Measurements from ENCODE around the gene ARID4B.
A peak's percentile ranks its signal among the peaks of the same experiment; 100 is the strongest.
"Not testable (repeated sequence)": the region's sequence is repeated elsewhere in the genome, so short reads cannot be mapped to it uniquely, and the experiment has no call there.

ARID4B gene

DNA sequence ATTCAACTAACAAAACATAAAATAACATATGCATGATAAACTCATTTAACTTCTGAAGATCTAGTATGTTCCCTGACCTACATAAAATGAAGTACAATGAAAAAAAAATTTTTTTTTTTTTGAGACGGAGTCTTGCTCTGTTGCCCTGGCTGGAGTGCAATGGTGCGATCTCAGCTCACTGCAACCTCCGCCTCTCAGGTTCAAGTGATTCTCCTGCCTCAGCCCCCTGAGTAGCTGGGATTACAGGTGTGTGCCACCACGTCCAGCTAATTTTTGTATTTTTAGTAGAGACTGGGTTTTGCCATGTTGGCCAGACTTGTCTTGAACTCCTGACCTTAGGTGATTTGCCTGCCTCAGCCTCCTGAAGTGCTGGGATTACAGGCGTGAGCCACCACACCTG lies 125.5 kb downstream of the ARID4B start:
- not testable (repeated sequence) for H3K36me3 ChIP-seq (ENCODE audit: control insufficient read depth, insufficient read depth, low read length); H3K4me3 ChIP-seq (ENCODE audit: low read length); H3K9me3 ChIP-seq (ENCODE audit: control insufficient read depth, low read length); H3K27me3 ChIP-seq (ENCODE audit: control insufficient read depth, insufficient read depth, low read length); H3K9ac ChIP-seq (ENCODE audit: low read length); H3K4me1 ChIP-seq (ENCODE audit: control insufficient read depth, insufficient read depth, low read length)

GRCh38 chr1:235199441-235199840 lies 128.5 kb downstream of the ARID4B start:
- H3K4me3 ChIP-seq (ENCODE audit: low read length): no peak overlapping the region
- H3K4me1 ChIP-seq (ENCODE audit: control insufficient read depth, insufficient read depth, low read length): no peaks in the 10 kb centered on the region
- no peak overlapping the region for H3K9ac ChIP-seq (ENCODE audit: low read length)
- no peaks in the 10 kb centered on the region for H3K9me3 ChIP-seq (ENCODE audit: control insufficient read depth, low read length)
- no peaks in the 10 kb centered on the region for H3K27me3 ChIP-seq (ENCODE audit: control insufficient read depth, insufficient read depth, low read length)
- no peaks in the 10 kb centered on the region for H3K36me3 ChIP-seq (ENCODE audit: control insufficient read depth, insufficient read depth, low read length)

DNA sequence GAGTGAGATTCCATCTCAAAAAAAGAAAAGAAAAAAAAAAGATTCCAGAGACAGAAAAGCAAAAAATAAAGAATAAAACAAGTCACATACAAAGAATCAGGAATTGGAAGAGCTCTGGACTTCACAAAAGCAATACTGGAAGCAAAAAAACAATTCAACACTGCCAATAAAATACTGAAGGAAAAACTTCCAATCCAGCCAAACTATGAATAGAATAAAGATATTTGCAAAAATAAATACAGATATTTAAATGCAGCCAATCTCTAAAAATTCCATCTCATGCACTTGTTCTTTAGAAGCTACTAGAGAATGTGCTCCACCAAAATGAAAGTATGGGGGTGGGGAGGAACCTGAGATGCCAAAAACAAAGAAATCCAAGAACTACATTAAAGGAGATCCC lies 137.5 kb downstream of the ARID4B start:
- Histone ChIP-seq H3K9me3 (ENCODE audit: control insufficient read depth, low read length) (no peaks in the 10 kb centered on the region), H3K9ac (ENCODE audit: low read length) (no peak overlapping the region), H3K36me3 (ENCODE audit: control insufficient read depth, insufficient read depth, low read length) (no peaks in the 10 kb centered on the region), H3K4me1 (ENCODE audit: control insufficient read depth, insufficient read depth, low read length) (no peaks in the 10 kb centered on the region), H3K27me3 (ENCODE audit: control insufficient read depth, insufficient read depth, low read length) (no peaks in the 10 kb centered on the region), H3K4me3 (ENCODE audit: low read length) (no peak overlapping the region)

- Histone ChIP-seq H3K27me3 (ENCODE audit: control insufficient read depth, insufficient read depth, low read length) (no peaks in the 10 kb centered on the region), H3K36me3 (ENCODE audit: control insufficient read depth, insufficient read depth, low read length) (no peaks in the 10 kb centered on the region), H3K4me1 (ENCODE audit: control insufficient read depth, insufficient read depth, low read length) (no peaks in the 10 kb centered on the region), H3K4me3 (ENCODE audit: low read length) (no peak overlapping the region), H3K9me3 (ENCODE audit: control insufficient read depth, low read length) (no peaks in the 10 kb centered on the region), H3K9ac (ENCODE audit: low read length) (no peak overlapping the region)
These were observed 140.7 kb downstream of the ARID4B start for GRCh38 chr1:235187316-235187715.

DNA sequence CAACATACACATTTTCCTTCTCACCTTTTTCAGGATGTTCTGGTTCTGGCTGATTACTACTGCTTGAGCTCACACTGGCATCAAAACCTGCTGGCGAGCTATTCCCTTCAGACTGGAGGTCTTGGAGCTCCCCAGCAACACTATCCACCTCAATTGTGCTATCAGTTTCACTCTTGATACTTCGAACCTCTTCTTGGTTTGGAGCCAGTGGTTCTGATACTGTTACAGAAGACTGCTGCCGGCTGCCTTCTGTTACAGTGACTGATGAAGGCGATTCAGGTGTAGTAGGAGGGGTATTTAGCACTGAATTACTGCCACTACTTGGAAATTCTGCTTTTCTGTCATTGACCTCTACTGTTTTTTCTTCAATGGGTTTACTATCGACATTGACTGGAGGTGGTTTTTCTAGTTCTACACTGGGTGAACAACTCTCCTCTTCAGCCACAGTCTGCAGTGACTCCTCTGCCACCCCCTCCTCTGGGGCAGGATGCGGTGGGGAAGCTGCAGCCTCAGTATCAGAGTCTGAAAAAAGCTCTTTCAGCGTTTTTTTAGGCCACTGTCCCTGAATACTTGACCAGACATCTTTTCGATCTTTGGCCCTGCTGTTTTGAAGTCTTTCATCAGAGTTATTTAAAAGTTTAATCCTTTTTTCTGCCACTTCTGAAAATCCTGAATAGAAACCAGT lies 146.3 kb downstream of the ARID4B start:
- H3K9ac ChIP-seq (ENCODE audit: low read length): no peak overlapping the region
- H3K4me3 ChIP-seq (ENCODE audit: low read length): no peak overlapping the region
- H3K36me3 ChIP-seq (ENCODE audit: control insufficient read depth, insufficient read depth, low read length): no peaks in the 10 kb centered on the region
- no peaks in the 10 kb centered on the region for H3K27me3 ChIP-seq (ENCODE audit: control insufficient read depth, insufficient read depth, low read length)
- no peaks in the 10 kb centered on the region for H3K4me1 ChIP-seq (ENCODE audit: control insufficient read depth, insufficient read depth, low read length)
- H3K9me3 ChIP-seq (ENCODE audit: control insufficient read depth, low read length): no peaks in the 10 kb centered on the region

DNA sequence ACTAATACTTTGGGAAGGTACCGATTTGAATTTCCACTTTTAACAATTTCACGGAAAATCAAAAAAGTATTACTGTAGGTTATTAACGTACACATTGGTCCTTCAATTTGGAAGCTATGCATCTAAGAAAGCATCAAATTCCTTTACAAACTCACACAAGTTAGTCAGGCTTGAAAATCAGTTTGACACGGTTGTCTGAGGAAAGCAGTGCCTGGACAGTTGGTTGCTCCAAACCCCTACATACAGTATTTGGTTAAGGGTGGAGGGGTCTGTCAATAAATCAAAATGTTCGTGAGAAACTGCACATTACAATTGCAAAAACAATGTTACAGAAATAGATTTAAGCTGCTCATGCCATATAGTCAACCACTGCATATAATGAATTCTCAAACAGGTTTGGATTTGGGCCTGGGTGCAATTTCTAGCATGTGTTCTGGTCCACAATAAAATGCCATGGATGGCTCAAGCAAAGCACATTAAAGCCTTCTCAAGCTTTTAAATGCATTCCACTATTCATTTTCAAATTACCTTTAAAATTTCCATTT lies 147.0 kb downstream of the ARID4B start:
- Histone ChIP-seq H3K9ac (ENCODE audit: low read length) (no peak overlapping the region), H3K36me3 (ENCODE audit: control insufficient read depth, insufficient read depth, low read length) (no peaks in the 10 kb centered on the region), H3K27me3 (ENCODE audit: control insufficient read depth, insufficient read depth, low read length) (no peaks in the 10 kb centered on the region), H3K4me3 (ENCODE audit: low read length) (no peak overlapping the region), H3K4me1 (ENCODE audit: control insufficient read depth, insufficient read depth, low read length) (no peaks in the 10 kb centered on the region), H3K9me3 (ENCODE audit: control insufficient read depth, low read length) (no peaks in the 10 kb centered on the region)

DNA sequence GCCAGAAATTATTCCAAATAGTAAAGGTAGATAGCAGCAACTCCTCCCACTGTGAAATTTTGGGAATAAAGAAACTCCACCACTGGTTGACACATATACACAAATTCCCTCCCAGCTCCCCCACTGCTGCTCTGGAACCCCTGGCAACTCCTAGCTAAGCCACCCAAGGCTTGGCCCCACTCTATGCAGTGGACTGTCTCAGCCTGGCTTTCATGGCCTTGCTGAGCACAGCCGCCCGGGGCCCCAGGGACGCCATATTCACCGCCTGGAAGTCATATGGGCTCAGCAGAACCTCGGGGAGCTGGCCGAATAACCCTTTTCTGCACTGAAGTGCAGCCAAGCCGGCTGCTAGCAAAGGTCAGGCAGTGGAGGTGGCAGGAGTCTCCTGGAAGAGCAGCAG lies 151.5 kb downstream of the ARID4B start:
- H3K4me3 ChIP-seq (ENCODE audit: low read length): no peak overlapping the region
- H3K9ac ChIP-seq (ENCODE audit: low read length): no peak overlapping the region
- H3K36me3 ChIP-seq (ENCODE audit: control insufficient read depth, insufficient read depth, low read length): no peaks in the 10 kb centered on the region
- no peaks in the 10 kb centered on the region for H3K27me3 ChIP-seq (ENCODE audit: control insufficient read depth, insufficient read depth, low read length)
- H3K9me3 ChIP-seq (ENCODE audit: control insufficient read depth, low read length): no peaks in the 10 kb centered on the region
- no peaks in the 10 kb centered on the region for H3K4me1 ChIP-seq (ENCODE audit: control insufficient read depth, insufficient read depth, low read length)

DNA sequence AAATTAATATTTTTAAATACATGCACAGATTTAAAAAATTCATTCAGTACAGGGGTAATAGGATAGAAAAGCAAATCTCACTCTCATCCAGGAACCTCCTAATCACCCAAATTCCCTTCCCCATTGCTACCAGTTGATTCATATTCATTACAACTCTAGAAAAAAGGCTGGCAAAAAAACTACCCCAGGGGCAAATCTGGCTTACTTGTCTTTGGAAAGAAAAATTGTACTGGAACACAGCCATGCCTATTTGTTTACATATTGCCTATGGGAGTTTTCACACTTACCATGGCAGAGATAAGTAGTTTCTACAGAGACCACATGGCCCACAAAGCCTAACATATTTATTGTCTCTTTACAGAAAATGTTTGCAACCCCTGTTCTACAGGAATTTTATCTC lies 158.0 kb downstream of the ARID4B start:
- H3K4me1 ChIP-seq (ENCODE audit: control insufficient read depth, insufficient read depth, low read length): no peaks in the 10 kb centered on the region
- no peaks in the 10 kb centered on the region for H3K9me3 ChIP-seq (ENCODE audit: control insufficient read depth, low read length)
- H3K9ac ChIP-seq (ENCODE audit: low read length): no peak overlapping the region
- no peak overlapping the region for H3K4me3 ChIP-seq (ENCODE audit: low read length)
- H3K27me3 ChIP-seq (ENCODE audit: control insufficient read depth, insufficient read depth, low read length): no peaks in the 10 kb centered on the region
- H3K36me3 ChIP-seq (ENCODE audit: control insufficient read depth, insufficient read depth, low read length): no peaks in the 10 kb centered on the region

DNA sequence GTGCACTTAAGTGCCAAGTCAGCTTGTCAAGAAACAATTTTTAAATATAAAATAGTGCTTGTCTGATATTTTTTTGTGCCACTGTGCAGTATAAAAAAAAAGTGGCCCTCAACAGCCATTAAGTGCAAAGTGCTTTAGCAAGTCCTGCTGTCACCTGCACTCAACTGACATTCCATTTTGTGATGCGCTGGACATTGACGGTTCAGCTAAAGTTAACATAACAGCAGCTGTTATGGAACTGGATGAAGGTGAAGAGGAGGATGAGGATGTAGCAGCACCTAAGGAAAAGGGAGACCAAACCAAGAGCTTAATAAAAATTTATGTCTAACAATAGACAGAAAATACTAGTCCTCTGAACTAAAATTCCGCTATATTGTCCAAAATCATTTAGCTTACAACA lies 159.6 kb downstream of the ARID4B start:
- Histone ChIP-seq H3K4me3 (ENCODE audit: low read length) (no peak overlapping the region), H3K36me3 (ENCODE audit: control insufficient read depth, insufficient read depth, low read length) (no peaks in the 10 kb centered on the region), H3K9ac (ENCODE audit: low read length) (no peak overlapping the region), H3K9me3 (ENCODE audit: control insufficient read depth, low read length) (no peaks in the 10 kb centered on the region), H3K4me1 (ENCODE audit: control insufficient read depth, insufficient read depth, low read length) (no peaks in the 10 kb centered on the region), H3K27me3 (ENCODE audit: control insufficient read depth, insufficient read depth, low read length) (no peaks in the 10 kb centered on the region)

DNA sequence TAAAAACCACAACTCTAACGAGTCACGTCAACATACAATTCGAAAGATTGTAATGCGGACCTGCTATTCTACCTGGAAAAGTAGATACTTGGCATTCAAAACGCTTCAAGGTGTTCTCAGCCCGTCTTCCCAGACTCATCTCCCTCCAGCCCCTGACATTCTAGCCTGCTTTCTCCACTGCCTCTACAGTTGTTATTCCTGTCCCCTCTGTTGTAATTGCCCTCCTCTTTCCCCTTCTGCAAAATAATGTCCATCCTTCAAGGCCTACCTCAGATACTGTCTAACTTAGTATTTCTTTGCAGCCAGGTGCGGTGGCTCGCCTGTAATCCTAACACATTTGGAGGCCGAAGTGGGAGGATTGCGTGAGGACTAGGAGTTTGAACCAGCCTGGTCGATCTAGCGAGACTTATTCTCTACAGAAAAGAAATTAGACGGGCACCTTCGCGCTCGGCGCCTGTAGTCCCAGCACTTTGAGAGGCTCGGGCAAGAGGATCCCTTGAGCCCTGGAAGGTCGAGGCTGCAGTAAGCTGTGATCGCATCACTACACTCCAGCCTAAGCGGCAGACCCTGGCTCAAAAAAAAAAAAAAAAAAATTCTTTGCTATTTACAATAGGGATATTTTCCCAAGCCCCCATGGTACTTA lies 166.2 kb downstream of the ARID4B start:
- no peaks in the 10 kb centered on the region for H3K27me3 ChIP-seq (ENCODE audit: control insufficient read depth, insufficient read depth, low read length)
- H3K4me1 ChIP-seq (ENCODE audit: control insufficient read depth, insufficient read depth, low read length): peaks cover 14% of the 10 kb centered on the region
- peak overlapping the region; percentile 94 for H3K9ac ChIP-seq (ENCODE audit: low read length)
- H3K4me3 ChIP-seq (ENCODE audit: low read length): peak overlapping the region; percentile 68
- peaks cover 8% of the 10 kb centered on the region for H3K36me3 ChIP-seq (ENCODE audit: control insufficient read depth, insufficient read depth, low read length)
- H3K9me3 ChIP-seq (ENCODE audit: control insufficient read depth, low read length): no peaks in the 10 kb centered on the region

GRCh38 chr1:235160957-235161684 lies 166.9 kb downstream of the ARID4B start, which contains the start of gene RBM34:
TSS of gene RBM34 (minus strand) at chr1:235161250. CDS start at chr1:235161226, 24 bp downstream.
- peaks cover 16% of the 10 kb centered on the region for H3K4me1 ChIP-seq (ENCODE audit: control insufficient read depth, insufficient read depth, low read length)
- H3K36me3 ChIP-seq (ENCODE audit: control insufficient read depth, insufficient read depth, low read length): peaks cover 8% of the 10 kb centered on the region
- no peaks in the 10 kb centered on the region for H3K27me3 ChIP-seq (ENCODE audit: control insufficient read depth, insufficient read depth, low read length)
- H3K9ac ChIP-seq (ENCODE audit: low read length): peak within 1 kb of the TSS; percentile 94
- H3K4me3 ChIP-seq (ENCODE audit: low read length): peak within 1 kb of the TSS; percentile 68
- H3K9me3 ChIP-seq (ENCODE audit: control insufficient read depth, low read length): no peaks in the 10 kb centered on the region

DNA sequence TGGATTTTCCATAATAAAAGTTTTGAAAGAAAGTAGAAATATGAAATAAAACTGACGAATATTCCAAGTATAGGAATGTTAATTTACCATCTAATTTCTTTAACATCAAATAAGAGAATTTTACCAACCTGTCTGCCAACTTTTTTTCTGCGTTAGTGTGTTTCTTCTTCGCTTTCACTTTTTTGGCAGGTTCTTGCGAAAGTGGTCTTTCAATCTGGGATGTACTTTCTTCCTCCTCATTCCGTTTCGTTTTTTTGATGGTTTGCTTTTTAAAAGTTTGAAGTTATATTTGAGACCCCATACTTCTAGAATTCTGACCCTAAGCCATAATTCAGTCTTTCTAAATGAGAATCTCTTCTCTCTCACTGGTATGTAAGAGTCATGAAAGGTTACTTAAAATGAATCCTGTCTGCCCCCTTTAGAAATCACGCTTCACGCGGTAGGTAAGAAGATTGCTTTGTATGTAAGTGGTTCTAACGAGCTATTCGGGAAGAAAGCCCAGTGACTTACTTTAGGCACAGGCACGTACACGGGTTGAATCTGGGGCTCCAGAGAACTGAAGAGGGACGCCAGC lies 167.5 kb downstream of the ARID4B start:
- Histone ChIP-seq H3K9ac (ENCODE audit: low read length) (peak overlapping the region; percentile 94), H3K4me1 (ENCODE audit: control insufficient read depth, insufficient read depth, low read length) (peaks cover 16% of the 10 kb centered on the region), H3K4me3 (ENCODE audit: low read length) (peak overlapping the region; percentile 68), H3K27me3 (ENCODE audit: control insufficient read depth, insufficient read depth, low read length) (no peaks in the 10 kb centered on the region), H3K36me3 (ENCODE audit: control insufficient read depth, insufficient read depth, low read length) (peaks cover 8% of the 10 kb centered on the region), H3K9me3 (ENCODE audit: control insufficient read depth, low read length) (no peaks in the 10 kb centered on the region)

All from mucosa of stomach (tissue), 1 donor.